Hippocampal formation (tissue), 2 donors: ENCODE measurements around the gene ELP5.
A peak's percentile ranks its signal among the peaks of the same experiment; 100 is the strongest.

Source experiments
- DNase-seq, 2 donors: peaks; one replicate each; lab custom pipeline; 2025; lab: John Stamatoyannopoulos, UW

The ELP5 gene

DNA sequence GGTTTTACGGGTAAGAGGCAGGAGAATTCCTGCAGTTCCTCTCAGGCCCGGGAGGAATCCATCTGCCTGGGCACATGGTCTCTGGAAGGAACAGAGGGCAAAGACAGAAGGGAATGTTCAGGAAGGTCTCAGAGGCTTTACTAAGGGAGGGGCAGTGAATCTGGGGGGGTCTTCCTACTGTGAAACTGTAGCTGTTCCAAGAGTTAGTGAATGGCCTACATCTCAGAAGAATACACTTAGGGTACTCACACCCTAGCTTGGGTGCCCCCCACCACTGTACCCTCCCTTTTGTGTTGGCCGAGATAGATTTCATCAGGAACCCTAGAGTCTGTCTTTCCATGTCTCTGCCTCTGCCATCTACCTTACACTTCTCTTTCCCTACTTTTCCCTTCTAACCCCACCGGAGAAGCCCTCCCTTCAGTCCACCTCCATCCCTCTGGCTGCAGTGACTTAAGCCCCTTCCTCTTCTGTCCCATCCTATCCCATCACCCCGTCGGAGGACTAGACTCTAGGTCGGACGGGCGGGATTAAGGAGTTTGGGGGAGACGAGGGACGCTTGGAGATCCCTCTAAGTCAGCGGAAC, 32.7 kb upstream of the ELP5 start:
- peak in 1 of 2 donors; percentile 85 for DNase-seq

DNA sequence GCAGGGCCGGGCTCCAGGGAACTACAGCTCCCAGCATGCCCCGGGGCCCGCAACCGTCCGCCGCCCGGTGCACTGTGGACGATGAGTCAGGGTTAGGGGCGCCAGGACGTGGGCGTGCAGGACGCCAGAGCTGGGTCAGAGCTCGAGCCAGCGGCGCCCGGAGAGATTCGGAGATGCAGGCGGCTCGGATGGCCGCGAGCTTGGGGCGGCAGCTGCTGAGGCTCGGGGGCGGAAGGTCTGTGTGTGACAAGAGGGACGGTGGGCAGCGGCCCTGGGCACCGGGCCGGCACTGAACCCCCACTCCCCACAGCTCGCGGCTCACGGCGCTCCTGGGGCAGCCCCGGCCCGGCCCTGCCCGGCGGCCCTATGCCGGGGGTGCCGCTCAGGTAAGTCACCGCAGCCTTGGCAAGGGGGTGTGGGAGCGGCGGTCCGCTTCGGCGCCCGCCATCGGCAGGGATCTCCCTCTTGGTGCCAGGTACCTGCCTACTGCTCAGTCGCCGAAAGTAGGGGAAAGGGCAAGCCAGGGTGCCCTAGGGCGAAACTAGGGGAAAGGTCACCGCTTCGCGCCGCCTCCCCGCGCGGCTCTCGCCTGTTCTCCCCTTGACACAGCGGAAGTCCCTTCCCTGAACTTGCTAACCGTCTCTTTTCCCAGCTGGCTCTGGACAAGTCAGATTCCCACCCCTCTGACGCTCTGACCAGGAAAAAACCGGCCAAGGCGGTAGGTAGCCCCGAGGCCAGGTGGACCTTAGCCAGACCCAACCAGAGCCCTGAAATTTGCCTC, 32.0 kb upstream of the ELP5 start, which contains the start of the genes ACADVL and DLG4:
Gene ACADVL, plus strand, starts transcription at position 127 of the 781 bp plus-strand sequence. Its CDS starts 47 bp downstream, at position 174.
Gene DLG4, minus strand, starts transcription at position 25 of the 781 bp plus-strand sequence.
- peak in 1 of 2 donors; percentile 82 for DNase-seq

DNA sequence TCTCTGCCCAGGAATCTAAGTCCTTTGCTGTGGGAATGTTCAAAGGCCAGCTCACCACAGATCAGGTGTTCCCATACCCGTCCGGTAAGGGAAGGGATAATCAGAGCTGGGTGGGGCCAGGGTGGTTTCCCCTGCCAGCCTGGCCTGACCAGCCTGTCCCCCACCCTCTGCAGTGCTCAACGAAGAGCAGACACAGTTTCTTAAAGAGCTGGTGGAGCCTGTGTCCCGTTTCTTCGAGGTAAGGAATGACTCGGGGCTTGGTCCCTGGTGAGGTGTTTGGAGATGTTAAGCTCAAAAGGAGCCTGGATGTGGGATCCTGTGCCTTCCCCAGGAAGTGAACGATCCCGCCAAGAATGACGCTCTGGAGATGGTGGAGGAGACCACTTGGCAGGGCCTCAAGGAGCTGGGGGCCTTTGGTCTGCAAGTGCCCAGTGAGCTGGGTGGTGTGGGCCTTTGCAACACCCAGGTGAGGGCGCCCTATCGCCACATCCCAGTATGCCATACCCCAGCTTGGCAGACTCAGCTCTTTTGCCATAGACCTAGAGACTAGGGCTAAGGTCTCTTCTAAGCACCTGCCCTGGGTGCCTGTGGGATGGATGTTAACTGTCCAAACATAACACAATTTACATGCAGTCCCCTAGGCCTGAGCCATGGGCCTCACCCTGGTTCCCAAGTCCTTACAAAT, 31.3 kb upstream of the ELP5 start:
- peak in 1 of 2 donors; percentile 15 for DNase-seq

DNA sequence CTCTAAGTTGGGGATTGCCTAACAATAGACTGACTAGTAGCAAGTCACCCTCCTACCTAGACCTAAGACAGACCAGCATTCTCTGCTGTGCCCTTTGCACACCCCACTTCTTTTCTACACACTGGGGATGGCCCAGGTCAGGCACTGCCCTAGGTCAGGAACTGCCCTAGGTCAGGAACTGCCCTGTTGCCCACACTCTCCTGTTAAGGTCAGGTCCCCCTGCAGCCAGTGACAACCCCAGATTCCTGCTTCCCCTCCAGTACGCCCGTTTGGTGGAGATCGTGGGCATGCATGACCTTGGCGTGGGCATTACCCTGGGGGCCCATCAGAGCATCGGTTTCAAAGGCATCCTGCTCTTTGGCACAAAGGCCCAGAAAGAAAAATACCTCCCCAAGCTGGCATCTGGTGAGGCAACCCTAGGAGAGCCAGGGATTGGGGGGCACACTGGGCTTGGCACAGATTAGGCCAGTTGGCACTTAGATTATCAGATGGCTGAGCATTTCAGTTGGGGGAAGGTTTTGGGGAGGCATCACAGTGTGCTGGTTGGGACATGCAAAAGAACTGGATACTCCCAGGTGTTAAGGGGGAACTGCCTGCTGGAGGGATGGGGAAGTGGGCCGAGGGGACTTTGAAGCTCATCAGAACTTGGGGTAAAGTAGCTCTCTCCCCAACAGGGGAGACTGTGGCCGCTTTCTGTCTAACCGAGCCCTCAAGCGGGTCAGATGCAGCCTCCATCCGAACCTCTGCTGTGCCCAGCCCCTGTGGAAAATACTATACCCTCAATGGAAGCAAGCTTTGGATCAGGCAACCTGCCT, 30.5 kb upstream of the ELP5 start:
- no peak for DNase-seq

DNA sequence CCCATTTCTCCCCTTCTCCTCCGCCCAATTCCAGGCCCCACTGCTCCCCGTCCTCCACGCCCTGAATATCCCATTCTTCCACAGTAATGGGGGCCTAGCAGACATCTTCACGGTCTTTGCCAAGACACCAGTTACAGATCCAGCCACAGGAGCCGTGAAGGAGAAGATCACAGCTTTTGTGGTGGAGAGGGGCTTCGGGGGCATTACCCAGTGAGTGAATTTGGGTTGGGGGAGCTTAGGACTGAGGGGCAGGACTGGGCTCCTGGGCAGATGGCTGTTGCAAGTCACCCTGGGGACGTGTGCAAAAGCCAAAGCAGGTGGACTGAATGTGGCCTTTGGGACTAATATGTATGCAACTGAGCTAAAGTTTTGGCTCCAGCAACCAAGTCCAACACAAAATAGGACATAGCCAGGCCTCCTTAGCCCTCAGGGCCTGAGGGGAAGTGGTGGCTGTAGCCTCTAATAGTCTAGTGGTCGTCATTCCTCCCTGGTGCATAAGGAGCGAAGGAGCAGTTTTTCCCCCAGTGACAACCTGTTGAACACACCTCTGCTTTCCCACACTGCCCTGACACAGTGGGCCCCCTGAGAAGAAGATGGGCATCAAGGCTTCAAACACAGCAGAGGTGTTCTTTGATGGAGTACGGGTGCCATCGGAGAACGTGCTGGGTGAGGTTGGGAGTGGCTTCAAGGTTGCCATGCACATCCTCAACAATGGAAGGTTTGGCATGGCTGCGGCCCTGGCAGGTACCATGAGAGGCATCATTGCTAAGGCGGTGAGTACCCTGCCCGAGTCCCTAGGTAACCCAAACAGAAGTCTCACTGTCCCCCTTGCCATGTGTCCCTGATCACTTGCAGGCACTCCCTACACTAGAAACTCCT, 29.7 kb upstream of the ELP5 start:
- DNase-seq = no peak

DNA sequence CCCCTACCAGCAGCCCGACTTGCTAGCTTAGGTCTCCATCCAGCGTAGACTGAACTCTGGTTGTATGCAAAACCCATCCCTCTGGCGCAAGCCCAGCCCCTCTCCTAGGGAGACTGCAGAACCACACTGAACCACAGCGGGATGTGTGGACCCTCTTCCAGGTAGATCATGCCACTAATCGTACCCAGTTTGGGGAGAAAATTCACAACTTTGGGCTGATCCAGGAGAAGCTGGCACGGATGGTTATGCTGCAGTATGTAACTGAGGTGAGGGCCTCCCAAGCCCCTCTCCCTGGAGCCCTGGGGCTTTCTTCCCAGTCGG, 29.1 kb upstream of the ELP5 start:
- DNase-seq = no peak

DNA sequence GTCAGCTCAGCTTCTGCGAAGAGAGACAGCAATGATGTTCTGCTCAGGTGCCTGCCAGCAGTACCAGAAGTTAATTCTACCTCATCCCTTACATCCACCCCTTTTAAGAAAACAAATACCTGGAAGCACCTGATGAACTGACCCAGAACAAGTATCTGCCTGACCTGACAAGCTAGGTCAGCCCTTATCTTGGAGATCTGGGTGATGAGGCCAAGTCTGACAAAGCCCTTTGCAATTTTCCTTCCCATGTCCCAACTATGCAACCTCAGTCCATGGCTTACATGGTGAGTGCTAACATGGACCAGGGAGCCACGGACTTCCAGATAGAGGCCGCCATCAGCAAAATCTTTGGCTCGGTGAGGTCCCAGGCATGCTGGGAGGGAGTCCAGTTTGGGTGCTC, 28.6 kb upstream of the ELP5 start:
- no peak for DNase-seq

- DNase-seq = no peak
These were observed 27.9 kb upstream of the ELP5 start for GRCh38 chr17:7224110-7224509.

DNA sequence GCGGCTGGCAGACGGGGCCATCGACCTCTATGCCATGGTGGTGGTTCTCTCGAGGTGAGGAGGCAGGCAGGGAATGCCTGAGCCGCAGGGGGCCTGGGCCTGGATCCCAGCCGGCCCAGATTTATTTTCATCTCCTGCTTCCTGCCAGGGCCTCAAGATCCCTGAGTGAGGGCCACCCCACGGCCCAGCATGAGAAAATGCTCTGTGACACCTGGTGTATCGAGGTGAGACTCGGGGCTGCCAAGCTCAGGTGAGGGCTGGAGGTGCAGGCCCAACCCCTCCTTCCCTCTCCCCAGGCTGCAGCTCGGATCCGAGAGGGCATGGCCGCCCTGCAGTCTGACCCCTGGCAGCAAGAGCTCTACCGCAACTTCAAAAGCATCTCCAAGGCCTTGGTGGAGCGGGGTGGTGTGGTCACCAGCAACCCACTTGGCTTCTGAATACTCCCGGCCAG, 27.3 kb upstream of the ELP5 start:
- DNase-seq = no peak

GRCh38 chr17:7225711-7226331, 26.2 kb upstream of the ELP5 start:
- no peak for DNase-seq

DNA sequence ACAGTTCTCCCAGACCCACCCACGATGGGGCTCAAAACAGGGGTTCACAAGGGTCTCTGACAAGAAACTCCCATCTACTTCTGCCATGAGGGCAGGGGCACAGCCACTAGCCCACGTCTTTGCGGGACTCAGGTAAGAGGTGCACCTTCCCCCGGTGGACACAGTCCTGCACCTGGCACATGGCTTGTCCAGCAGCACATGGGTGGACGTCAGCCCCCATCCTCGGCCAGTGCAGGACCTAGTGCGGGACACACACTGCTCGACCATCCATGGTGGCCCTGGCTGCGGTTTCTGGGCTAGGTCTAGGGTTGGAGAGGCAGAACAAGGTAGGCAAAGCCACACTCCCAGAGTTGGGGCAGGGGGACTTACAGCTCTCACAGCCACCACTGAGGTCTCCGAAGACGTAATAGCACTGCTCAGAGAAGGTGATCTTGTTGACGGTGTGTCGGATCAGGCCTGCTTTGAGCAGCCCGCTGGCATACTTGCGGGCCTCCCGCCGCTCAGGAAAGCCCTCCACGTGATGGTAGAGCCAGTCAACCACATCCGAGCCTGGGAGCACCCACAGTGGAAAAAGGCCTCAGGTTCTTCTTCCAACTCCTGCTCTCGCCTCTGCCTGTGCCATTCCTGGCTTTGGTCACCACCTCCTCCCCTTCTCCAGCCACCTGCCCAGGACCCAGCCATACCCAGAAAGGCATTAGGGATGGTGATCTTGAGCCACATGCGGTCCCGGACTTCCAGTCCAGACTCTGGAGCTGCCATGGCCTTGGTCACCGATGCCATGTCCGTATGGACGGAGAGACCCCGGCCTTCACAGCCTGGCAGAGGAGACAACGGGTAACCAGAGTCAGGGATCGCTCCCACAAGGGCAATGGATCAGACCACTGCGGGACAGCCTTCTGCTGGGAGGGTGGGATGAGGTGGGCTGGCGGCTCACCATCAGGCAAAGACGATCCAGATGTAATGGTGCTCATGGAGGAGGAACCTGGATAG, 25.0 kb upstream of the ELP5 start:
- no peak for DNase-seq

DNA sequence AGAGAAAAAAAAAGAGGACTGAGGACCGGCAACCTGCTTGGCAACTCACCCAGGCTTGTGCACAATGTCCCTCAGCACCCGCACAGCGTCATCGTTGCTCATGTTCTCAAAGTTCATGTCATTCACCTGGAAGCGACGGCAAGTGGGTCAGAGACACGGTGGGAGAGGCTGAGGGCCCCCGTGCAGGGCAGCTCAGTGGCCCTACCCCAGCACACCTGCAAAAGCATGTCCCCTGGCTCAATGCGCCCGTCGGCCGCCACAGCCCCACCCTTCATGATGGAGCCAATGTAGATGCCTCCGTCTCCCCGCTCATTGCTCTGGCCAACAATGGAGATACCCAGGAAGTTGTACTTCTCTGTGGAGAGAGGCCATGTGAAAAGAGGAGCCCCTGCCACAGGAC, 23.1 kb upstream of the ELP5 start:
- no peak for DNase-seq

GRCh38 chr17:7229504-7229903, 22.5 kb upstream of the ELP5 start:
- DNase-seq = no peak

DNA sequence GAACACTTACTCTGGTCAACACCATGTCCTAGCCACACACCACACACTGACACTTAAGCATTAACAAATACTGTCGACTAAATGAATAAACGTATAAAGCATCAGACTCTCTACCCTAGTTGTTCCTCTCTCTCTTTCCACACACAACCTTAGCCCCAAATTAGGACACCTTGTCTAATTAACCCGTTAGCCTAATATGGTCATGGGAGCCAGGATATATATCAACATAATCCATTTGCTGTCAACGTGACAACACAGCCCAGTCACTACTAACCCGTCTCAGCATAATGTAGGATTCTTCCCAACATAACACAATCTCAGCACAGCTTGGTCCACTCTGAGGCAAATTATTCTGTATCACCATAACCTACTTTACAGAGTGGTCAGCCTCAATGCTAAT, 19.9 kb upstream of the ELP5 start:
- no peak for DNase-seq

DNA sequence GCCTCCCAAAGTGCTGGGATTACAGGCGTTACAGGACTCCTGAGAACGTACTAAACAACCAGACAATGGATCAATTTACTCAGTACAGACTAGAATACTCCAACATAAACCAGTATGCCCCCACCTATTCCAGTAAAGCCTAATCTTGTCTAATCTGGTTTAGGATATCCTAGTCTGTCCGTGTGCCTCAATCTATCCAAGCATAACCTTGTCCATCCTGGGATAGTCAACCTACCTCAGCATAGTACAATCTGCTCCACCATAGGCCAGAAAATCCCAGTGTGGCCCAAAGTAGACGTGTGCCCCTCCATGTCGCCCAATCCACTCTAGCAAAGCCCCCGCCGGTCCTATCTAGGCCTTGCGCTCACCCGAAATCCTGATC, 18.3 kb upstream of the ELP5 start:
- DNase-seq = no peak

- peak; percentile 93 to 95 for DNase-seq
These were observed 17.7 kb upstream of the ELP5 start, which contains the start of gene DVL2 for GRCh38 chr17:7234083-7234951. DVL2 (minus strand) TSS chr17:7234517; CDS start chr17:7234262, 255 bp downstream.

GRCh38 chr17:7235693-7236665, 16.0 kb upstream of the ELP5 start:
- DNase-seq = no peak
